CD1c-positive myeloid dendritic cell (primary cell): ENCODE measurements around the gene TRMT44.

Source experiments
- DNase-seq: peaks from one replicate; pipeline ENCODE4 v3.0.0-alpha.2; 2016; ENCODE audit errors: extremely low spot score

Gene TRMT44

GRCh38 chr4:8434251-8435073, 6.1 kb upstream of the TRMT44 start:
- DNase-seq = no peak

DNA sequence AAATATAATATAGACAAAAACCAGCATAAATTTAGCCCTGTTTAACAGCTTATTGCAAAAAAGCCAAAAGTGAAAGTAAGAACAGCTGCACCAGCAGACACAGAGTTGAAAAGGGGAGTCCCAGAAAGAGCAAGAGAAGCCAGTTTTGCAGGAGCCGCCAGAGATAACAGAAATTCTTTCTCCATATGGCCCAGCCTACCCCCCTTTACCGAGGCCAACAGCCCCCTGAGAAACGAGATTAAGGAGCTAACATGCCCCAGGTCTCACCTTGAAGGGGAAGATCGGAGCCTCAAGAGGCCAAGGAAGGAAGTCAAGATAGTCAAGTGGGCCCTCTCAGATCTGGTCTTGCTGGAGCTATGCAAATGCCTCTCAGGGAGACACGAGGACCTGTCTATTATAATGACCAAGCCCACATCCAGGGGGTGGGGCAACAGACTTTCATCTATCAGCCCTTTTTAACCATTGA, 4.9 kb upstream of the TRMT44 start:
- DNase-seq = no peak

DNA sequence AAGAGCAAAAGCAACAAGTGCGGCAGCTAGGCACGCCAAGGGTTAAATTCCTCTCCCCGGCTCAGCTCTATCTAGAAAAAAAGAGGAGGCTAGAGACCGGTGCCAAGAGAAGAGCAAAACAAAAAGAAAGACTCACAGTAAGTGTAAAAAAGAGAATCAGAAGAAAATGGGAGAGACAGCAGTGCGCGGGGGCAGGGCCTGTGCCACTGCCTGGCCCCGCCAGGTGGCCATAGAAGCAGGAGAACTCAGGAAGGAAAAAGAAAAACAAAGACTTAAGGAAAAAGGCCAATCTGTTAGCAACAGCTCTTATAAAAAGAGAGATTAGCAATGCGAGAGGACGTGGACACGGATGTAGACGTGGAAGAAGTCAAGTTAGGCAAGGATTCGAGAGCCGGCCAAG, 3.3 kb upstream of the TRMT44 start:
- no peak for DNase-seq

- no peak for DNase-seq
These were observed 1.8 kb upstream of the TRMT44 start for GRCh38 chr4:8438743-8439142.

- no peak for DNase-seq
These were observed 1.4 kb upstream of the TRMT44 start for GRCh38 chr4:8439168-8439567.

DNA sequence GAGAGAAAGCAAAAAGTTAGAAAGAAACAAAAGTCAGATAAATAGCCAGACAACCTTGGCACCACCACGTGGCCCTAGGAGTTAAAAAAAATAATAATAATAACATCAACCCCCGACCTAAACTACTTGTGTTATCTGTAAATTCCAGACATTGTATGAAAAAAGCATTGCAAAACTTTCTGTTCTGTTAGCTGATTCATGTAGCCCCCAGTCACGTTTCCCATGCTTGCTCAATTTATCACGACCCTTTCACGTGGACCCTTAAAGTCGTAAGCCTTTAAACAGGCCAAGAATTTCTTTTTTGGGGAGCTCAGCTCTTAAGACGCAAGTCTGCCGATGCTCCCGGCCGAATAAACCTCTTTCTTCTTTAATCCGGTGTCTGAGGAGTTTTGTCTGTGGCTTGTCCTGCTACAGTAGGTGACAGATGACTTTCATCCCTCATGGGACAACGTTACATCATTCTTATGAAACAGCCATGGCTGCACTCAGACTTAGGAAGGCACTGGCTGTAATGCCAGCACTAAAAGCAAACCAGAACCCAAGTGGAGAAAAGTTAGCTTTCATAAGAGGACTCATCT, 574 bp upstream of the TRMT44 start:
- peak; percentile 71 for DNase-seq

GRCh38 chr4:8441499-8442091, 1.0 kb downstream of the TRMT44 start:
- DNase-seq = no peak

DNA sequence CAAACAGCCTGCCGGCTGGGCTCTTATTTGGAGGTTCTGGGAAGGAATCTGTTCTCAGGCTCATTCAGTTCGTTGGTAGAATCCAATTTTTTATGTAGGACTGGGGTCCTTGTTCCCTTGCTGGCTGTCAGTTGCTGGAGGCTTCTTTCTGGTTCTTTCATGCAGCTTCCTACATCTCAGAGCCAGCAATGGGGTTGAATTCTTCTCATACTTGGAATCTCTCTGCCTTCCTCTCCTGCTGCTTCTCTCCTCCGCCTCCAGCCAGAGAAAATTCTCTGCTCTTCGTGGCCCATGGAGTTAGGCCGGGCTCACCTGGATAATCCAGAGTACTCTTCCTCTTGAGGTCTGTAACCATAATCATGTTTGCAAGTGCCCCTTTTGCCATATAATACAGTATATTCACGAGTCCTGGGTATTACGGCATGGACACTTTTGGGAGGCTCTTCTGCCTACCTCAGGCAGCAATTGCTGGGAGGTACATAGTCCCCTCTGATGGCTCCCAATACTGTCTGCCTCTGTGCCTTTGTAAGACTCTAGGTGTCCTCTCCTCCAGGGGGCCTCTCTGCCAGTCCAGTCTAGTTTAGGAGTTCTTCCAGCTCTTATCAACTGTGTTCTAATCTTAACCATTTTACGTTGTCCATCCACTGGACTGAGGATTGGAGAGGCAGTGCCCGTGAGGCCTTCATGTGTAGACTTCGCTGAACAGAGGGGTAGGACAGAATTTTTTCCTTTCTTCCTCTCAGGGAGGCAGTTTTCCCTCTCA, 2.2 kb downstream of the TRMT44 start:
- no peak for DNase-seq

DNA sequence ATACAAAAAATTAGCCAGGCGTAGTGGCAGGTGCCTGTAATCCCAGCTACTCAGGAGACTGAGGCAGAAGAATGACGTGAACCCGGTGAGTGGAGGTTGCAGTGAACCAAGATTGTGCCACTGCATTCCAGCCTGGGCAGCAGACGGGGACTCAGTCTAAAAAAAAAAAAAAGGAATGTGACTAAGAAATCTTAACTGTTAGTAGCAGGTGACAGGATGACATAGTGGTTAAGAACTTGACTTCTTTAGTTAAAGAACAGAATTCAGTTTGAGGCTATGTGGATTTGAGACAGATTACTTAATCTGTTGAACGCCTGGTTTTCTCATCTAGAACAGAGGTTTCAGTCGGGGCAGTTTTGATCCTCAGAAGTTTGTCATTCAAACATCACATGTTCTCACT, 3.2 kb downstream of the TRMT44 start:
- DNase-seq = no peak

DNA sequence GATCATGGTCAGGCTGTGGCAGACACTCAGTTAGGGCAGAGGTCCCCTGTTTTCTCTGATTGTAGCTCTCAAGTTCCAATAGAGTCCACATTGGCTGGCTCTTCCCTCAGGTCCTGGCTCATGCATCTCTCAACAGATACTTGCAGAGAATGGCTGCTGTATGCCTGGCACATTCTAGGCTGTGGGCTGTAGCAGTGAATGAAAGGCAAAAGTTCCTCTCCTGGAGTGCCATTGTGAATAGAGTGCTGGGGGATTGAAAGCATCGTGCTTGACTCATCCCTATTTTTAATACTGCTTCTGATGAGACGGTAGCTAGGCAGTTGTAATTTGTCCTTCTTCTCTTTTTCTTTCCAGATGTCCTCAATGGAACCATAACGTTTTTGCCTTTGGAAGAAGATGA, 5.5 kb downstream of the TRMT44 start:
- DNase-seq = no peak

DNA sequence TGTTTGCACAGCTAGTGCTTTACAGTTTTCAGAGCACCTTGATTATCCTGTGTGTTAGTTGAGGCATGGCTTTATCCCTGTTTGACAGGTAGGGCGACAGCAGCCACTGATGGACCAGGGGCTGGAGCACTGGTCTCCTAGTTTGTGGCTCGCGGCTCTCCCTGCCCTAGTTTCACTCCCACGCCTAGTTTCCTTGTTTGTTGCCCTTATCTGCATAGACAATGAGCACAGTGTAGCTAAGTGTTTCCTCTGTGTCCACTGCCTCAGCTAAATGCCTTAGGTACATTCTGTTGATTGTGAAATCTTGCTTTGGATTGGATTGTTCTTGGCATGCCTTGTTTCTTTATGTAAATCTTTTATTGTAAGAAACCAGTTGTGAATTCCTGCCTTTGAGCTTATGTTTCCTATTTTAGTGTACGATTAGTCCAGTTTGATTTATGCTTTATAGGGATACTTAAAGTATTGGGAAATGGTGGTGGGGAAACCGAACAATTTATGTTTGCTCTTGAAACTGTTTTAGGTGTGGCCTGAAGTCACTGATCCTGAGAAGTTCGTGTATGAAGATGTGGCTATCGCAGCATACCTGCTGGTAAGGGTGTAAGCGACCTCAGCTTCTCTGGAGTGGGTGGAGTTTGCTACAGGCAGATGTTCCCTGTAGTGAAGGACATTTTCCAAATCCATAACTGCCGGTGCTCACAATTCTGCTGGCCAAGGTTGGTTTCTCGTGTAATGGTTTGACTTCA, 11.0 kb downstream of the TRMT44 start:
- no peak for DNase-seq

DNA sequence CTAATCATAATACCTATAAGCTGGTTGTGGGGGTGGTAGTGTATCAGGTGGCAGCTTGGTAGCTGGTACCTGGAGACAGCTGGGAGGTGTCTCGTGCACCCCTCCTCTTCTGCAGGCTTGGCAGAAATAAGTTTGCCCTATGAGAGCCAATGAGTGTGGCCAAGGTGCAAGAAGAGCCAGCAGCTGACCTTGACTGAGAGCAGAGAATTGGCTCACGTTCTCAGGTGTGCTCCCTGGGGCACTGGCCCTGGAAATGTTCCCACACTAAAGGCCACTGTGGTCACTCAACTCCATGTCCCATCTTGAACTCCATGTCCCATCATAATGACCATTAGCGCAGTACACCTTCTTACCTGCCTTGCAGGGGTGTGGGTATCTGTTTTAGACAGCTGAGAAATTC, 13.4 kb downstream of the TRMT44 start:
- no peak for DNase-seq

- no peak for DNase-seq
These were observed 17.2 kb downstream of the TRMT44 start for GRCh38 chr4:8457646-8458252.

- no peak for DNase-seq
These were observed 19.4 kb downstream of the TRMT44 start for GRCh38 chr4:8459867-8460445.

DNA sequence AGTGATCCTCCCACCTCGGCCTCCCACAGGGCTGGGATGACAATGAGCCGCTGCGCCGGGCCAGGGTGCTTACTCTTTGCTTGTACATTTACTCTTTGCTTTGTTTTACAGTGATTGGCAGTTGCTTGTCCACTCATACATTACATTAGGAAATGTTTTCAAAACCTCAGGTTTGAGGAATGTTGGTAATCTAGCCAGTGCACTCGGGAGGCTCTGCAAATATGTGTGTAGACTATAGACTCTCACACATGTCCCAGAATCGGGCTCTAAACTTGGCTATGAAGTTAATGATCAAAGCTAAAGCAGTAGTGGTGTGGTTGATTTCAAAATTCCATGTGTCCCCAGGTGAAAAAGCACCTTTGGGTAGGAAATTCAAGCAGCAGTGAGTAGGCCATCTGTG, 20.5 kb downstream of the TRMT44 start:
- DNase-seq = no peak

DNA sequence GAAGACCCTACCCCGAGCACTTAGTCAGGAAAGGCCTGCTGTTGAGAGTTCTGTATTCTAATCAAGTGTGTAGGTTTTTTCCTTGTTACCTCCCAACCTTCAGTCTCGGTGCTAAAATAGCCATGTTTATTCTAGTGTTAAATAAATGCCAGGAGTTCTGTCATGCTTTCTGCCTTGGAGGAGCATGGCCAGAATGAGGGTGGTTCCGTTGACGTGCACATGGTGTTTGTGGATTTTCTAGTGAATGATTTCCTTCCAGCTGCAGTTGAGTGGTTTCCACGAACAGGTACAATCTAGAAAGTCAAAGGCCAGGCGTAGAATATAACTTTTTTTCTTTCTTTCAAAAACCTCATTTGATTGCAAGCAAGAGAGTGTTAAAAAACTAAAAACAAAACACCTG, 21.0 kb downstream of the TRMT44 start:
- DNase-seq = no peak

GRCh38 chr4:8463811-8464210, 23.2 kb downstream of the TRMT44 start:
- no peak for DNase-seq

DNA sequence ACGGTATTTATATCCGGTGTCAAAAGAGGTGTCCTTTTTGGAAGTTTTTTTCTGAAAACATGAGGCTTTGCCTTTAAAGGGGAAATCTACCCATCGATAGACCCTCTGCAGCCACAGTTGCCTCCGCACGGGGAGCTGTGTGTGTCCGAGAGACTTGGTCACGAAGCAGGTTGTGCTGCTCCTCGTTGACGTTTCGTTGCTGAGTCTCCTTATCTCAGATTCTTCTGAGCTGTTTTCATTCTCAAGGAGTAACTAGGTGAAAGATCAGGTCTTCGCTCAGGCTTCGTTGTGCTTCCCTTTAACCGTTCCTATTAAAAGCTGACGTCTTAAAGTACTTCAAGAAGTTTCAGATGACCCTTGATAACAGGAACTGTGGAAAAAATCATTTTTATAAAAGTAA, 23.8 kb downstream of the TRMT44 start:
- DNase-seq = no peak

DNA sequence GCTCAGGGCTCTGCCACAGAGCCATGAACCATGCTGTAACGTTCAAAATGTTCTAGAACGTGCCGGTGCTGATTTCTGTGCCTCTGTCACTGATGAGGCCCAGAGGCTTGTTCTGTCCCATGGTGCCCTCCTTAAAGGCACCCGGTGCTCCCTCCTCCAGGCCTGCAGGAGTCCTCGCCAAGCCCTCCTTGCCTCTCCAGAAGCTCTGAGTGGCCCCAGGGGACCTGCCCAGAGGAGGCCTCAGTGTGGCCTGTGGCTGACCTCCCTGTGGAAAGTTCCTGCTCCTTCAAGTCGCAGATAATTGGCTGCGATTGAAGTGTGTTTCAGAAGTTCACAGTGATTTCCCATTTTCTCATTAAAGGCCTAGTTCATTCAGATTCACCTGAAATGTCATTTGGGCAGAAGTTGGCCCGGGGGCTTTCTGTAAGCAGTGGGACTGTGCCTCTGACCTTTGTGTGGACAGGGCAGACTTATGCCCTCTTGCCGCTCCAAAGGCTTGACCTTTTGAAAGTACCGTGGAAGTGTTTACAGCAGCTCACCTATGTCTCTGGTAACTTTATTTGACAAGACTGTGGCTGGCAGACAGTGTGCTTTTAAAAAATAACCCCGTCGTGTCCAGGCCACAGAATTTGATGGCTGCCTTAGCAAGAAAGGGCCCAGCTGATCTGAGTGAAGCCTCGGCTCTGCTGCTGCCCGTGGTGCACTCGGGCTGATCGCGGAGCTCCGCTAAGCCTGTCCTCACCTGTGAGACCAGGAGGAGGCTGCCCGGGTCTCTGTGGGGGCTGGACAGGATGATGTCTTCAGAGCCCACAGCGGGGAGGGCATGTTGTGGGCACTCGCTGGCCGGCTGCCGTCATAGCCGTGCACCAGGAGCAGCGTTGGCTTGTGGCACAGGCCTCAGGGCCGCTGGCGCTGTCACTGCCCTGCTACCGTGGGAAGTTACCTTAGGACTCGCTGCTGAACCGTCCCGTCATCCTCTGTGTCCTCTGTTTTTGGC, 25.3 kb downstream of the TRMT44 start:
- no peak for DNase-seq

DNA sequence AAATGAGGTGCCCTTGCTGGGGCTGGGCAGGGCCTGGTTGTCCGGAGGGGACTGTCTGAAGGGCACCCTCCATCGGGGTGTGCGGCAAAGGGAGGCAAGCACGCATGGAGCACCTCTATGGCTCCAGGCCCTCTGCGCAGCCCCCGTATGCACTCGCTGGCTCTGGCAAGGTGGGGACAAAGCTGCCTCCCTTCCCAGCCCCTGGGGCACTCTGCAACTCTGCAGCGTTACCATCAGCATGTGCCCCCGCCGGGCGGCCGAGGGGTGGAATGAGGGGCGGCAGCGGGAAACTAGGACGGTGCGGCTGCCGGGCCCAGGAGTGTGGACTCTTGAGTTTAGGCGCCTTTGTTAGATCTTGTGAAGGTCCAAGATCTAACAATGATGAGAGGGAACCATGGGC, 26.4 kb downstream of the TRMT44 start:
- no peak for DNase-seq
